Endothelial cell of umbilical vein (primary cell): ENCODE measurements around the gene DET1. TPM values are rescaled to one million over a fixed set of nuclear protein-coding genes. Genes with fewer than 3 reads are reported as not detected.
"Not testable (repeated sequence)": the region's sequence is repeated elsewhere in the genome, so short reads cannot be mapped to it uniquely, and the experiment has no call there.

Experiments used
- BruUV-seq: library from RNA; stranded (reverse); fragments of 400-500 nt; replicated peaks from 2 replicates; lab custom pipeline; 2021; lab: Mats Ljungman, UMichigan
- CTCF ChIA-PET: fragments of 300-600, 350-600 bp; sonication (Branson Sonifier 250); formaldehyde crosslinking; loops from one replicate; lab custom pipeline; 2021; ENCODE audit warnings: antibody characterized with exemption, inconsistent platforms; lab: Charles Lee
- POLR2A ChIA-PET: fragments of 300-600, 350-600 bp; sonication (Branson Sonifier 250); formaldehyde crosslinking; loops from one replicate; lab custom pipeline; 2021; ENCODE audit warnings: antibody characterized with exemption, inconsistent platforms; lab: Charles Lee
- DNase-seq: peaks from one replicate; pipeline ENCODE4 v3.0.0-alpha.2; 2011; ENCODE audit warnings: low read depth, low spot score
- FAIRE-seq: peaks from 2 replicates; lab custom pipeline; 2011; peaks lifted over from hg19 to GRCh38; lab: Jason Lieb, UNC
- H2AFZ ChIP-seq: 2 replicates; pipeline ENCODE4 v1.6.0; 2012; ENCODE audit warnings: low read depth, low read length, control low read depth, inconsistent platforms
- H3K27ac ChIP-seq: 2 replicates; pipeline ENCODE4 v1.5.1; 2011; ENCODE audit warnings: low read depth, mild to moderate bottlenecking, control low read depth, low read length, moderate library complexity; ENCODE audit not compliant: insufficient read depth
- H3K27me3 ChIP-seq, 2 experiments: 2 replicates each; pipeline versions ENCODE4 v1.6.0 to v1.6.1; 2011; ENCODE audit warnings: low read length in 2 of 2, mixed read lengths in 1 of 2; ENCODE audit not compliant: control insufficient read depth in 2 of 2, insufficient read depth in 2 of 2
- H3K36me3 ChIP-seq, 2 experiments: 2 replicates in 1 of 2; 3 replicates in 1 of 2; pipeline ENCODE4 v1.5.1; 2011; ENCODE audit warnings: low read length in 2 of 2, mild to moderate bottlenecking in 1 of 2, moderate library complexity in 1 of 2; ENCODE audit not compliant: control insufficient read depth in 2 of 2, insufficient read depth in 2 of 2; ENCODE audit errors: extremely low read depth in 1 of 2
- H3K4me1 ChIP-seq: 3 replicates; pipeline ENCODE4 v1.5.1; 2011; ENCODE audit warnings: mild to moderate bottlenecking, low read length; ENCODE audit not compliant: control insufficient read depth, insufficient read depth; ENCODE audit errors: extremely low read depth
- H3K4me2 ChIP-seq: 2 replicates; pipeline ENCODE4 v1.6.1; 2011; ENCODE audit warnings: low read length, control low read depth, mixed read lengths; ENCODE audit not compliant: insufficient read depth
- H3K4me3 ChIP-seq, 3 experiments: fragments of 200-600 bp in 1 of 3; sonication (generic), shearing (Covaris generic) in 1 of 3; replicated peaks in 1 of 3; 2 replicates each; pipeline ENCODE4 v1.5.1; 2011 to 2016; ENCODE audit warnings: control low read depth in 3 of 3, low read length in 3 of 3, mild to moderate bottlenecking in 2 of 3, inconsistent platforms in 1 of 3, low read depth in 1 of 3, moderate library complexity in 1 of 3; ENCODE audit not compliant: insufficient read depth in 1 of 3
- H3K79me2 ChIP-seq: 2 replicates; pipeline ENCODE4 v1.6.0; 2012; ENCODE audit warnings: low read length, inconsistent platforms; ENCODE audit not compliant: control insufficient read depth, insufficient read depth
- H3K9ac ChIP-seq: replicated peaks from 2 replicates; pipeline ENCODE3; 2011; ENCODE audit warnings: low read length, control low read depth; ENCODE audit not compliant: insufficient read depth; ENCODE audit errors: extremely low read depth
- H3K9me1 ChIP-seq: replicated peaks from 3 replicates; pipeline ENCODE4 v1.6.0; 2011; ENCODE audit warnings: mild to moderate bottlenecking, low read length; ENCODE audit not compliant: control insufficient read depth, insufficient read depth; ENCODE audit errors: extremely low read depth
- H3K9me3 ChIP-seq: replicated peaks from 2 replicates; pipeline ENCODE4 v1.5.1; 2012; ENCODE audit warnings: low read length, inconsistent platforms; ENCODE audit not compliant: control insufficient read depth, insufficient read depth
- H4K20me1 ChIP-seq: replicated peaks from 2 replicates; pipeline ENCODE3; 2011; ENCODE audit warnings: mild to moderate bottlenecking, low read length; ENCODE audit not compliant: control insufficient read depth, insufficient read depth; ENCODE audit errors: extremely low read depth
- CTCF ChIP-seq, 2 donors: IDR thresholded peaks; 1 replicate in 1 of 2; 2 replicates in 1 of 2; pipeline ENCODE4 v1.5.1; 2011; ENCODE audit warnings: low read length in 2 of 2, mild to moderate bottlenecking in 2 of 2, moderate library complexity in 2 of 2, control low read depth in 1 of 2, inconsistent platforms in 1 of 2, low read depth in 1 of 2; ENCODE audit not compliant: insufficient read depth in 1 of 2; ENCODE audit errors: extremely low read depth in 1 of 2
- EZH2 ChIP-seq: IDR thresholded peaks from 2 replicates; pipeline ENCODE4 v1.6.1; 2012; ENCODE audit warnings: borderline replicate concordance, low read depth, mild to moderate bottlenecking, moderate library complexity, low read length, inconsistent platforms; ENCODE audit not compliant: severe bottlenecking
- FOS ChIP-seq: IDR thresholded peaks from 2 replicates; pipeline ENCODE4 v1.6.1; 2011; ENCODE audit warnings: mild to moderate bottlenecking, low read length, moderate library complexity, borderline replicate concordance; ENCODE audit not compliant: insufficient read depth
- GATA2 ChIP-seq: IDR thresholded peaks from 2 replicates; pipeline ENCODE4 v1.7.0; 2011; ENCODE audit warnings: low read depth, mild to moderate bottlenecking, moderate library complexity, mixed read lengths, low read length; ENCODE audit not compliant: insufficient read length, insufficient read depth
- JUN ChIP-seq: IDR thresholded peaks from 2 replicates; pipeline ENCODE4 v1.6.1; 2011; ENCODE audit warnings: borderline replicate concordance, low read depth; ENCODE audit not compliant: insufficient read length, insufficient read depth
- MAX ChIP-seq: IDR thresholded peaks from 2 replicates; pipeline ENCODE4 v1.6.1; 2011; ENCODE audit not compliant: insufficient read depth, insufficient read length
- MYC ChIP-seq: IDR thresholded peaks from one replicate; pipeline ENCODE4 v1.6.1; 2011; ENCODE audit warnings: mild to moderate bottlenecking, low read depth, low read length
- POLR2A ChIP-seq: IDR thresholded peaks from 2 replicates; pipeline ENCODE4 v1.6.1; 2012; ENCODE audit warnings: low read depth, mild to moderate bottlenecking, control low read depth, low read length
- POLR2AphosphoS5 ChIP-seq: IDR thresholded peaks from 2 replicates; pipeline ENCODE4 v1.6.1; 2012; ENCODE audit warnings: low read depth, mild to moderate bottlenecking, control low read depth, low read length, moderate library complexity; ENCODE audit not compliant: insufficient read depth
- dilution Hi-C: fragments of 300-500 bp; cut with MboI; formaldehyde crosslinking; loops from one replicate; pipeline ENCODE4 v1.15.0; 2019; ENCODE audit warnings: low sequenced_read_pairs; ENCODE audit not compliant: extremely low pct_ligation_motif_present
- intact Hi-C: fragments of 100-400 bp; cut with micrococcal nuclease; formaldehyde crosslinking; loops from one replicate; pipeline ENCODE4 v1.10.0; 2022
- polyA plus RNA-seq, 4 experiments: library from polyadenylated mRNA; depleted of rRNA in 3 of 4; stranded (reverse) in 3 of 4; unstranded in 1 of 4; fragments of >200 nt; gene quantifications; 2 replicates each; pipeline versions ENCODE4 v1.2.1 to v1.2.3, GENCODE V29; 2011 to 2012; ENCODE audit warnings: missing spikeins in 1 of 4
- total RNA-seq: library from RNA; stranded (reverse); gene quantifications from 2 replicates; pipeline ENCODE4 v1.2.3, GENCODE V29; 2021

DET1 gene
- total and polyA plus RNA-seq, 2 donors (not counting 3 experiments of a cell fraction or from before 2014, with no cell fraction given) = 5.2 to 5.6 TPM

- BruUV-seq = no TSS peak
These were observed 17.2 kb upstream of the DET1 start for GRCh38 chr15:88563638-88564037.

DNA sequence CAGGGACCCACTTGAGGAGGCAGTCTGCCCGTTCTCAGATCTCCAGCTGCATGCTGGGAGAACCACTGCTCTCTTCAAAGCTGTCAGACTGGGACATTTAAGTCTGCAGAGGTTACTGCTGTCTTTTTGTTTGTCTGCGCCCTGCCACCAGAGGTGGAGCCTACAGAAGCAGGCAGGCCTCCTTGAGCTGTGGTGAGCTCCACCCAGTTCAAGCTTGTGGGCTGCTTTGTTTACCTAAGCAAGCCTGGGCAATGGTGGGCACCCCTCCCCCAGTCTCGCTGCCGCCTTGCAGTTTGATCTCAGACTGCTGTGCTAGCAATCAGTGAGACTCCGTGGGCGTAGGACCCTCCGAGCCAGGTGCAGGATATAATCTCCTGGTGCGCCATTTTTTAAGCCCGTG is 13.1 kb upstream of the DET1 start:
- dilution Hi-C loops, H3K4me1 ChIP-seq, H3K27ac ChIP-seq, H3K9ac ChIP-seq, H3K27me3 ChIP-seq, H3K4me3 ChIP-seq, H3K79me2 ChIP-seq, H4K20me1 ChIP-seq, POLR2A ChIA-PET, H3K36me3 ChIP-seq, BruUV-seq, DNase-seq, CTCF ChIA-PET, H3K4me2 ChIP-seq, H3K9me1 ChIP-seq, H2AFZ ChIP-seq, FAIRE-seq, H3K9me3 ChIP-seq, intact Hi-C loops: not testable (repeated sequence)

More at GRCh38 chr15:88563638-88564037, 17.2 kb upstream of the DET1 start:
- TF ChIP-seq POLR2A (no peak), FOS (no peak), JUN (no peak), POLR2AphosphoS5 (no peak), GATA2 (no peak), CTCF (IDR thresholded peaks at IDR 0.05; ENCODE audit: extremely low read depth in 1 of 2, insufficient read depth in 1 of 2, low read depth in 1 of 2, low read length in 2 of 2) (no peak), MAX (no peak), MYC (no peak), EZH2 (no peak)
- H3K9ac ChIP-seq = no peak overlapping the region
- H3K4me1 ChIP-seq = no peaks in the 10 kb centered on the region
- POLR2A ChIA-PET = no interaction called here
- dilution Hi-C loops = no loop called here
- no peak overlapping the region for H3K4me3 ChIP-seq
- H3K9me3 ChIP-seq = no peaks in the 10 kb centered on the region
- no peak overlapping the region for H3K4me2 ChIP-seq
- no peaks in the 10 kb centered on the region for H3K79me2 ChIP-seq
- intact Hi-C loops = no loop called here
- no peaks in the 10 kb centered on the region for H3K27me3 ChIP-seq
- no peak for FAIRE-seq
- no peak overlapping the region for H2AFZ ChIP-seq
- no peaks in the 10 kb centered on the region for H3K36me3 ChIP-seq
- no peaks in the 10 kb centered on the region for H3K9me1 ChIP-seq
- no peaks in the 10 kb centered on the region for H4K20me1 ChIP-seq
- CTCF ChIA-PET = interaction anchor here (1.0 kb wide), 1 partner anchor 24 kb away, joined by 3 read pairs; no protein-coding TSS in a partner anchor
- H3K27ac ChIP-seq = no peak overlapping the region
- no peak for DNase-seq

GRCh38 chr15:88558026-88558425 is 11.5 kb upstream of the DET1 start:
- intact Hi-C loops, BruUV-seq, POLR2A ChIA-PET, H3K36me3 ChIP-seq, H2AFZ ChIP-seq, DNase-seq, H3K4me1 ChIP-seq, FAIRE-seq, H3K4me3 ChIP-seq, H3K9ac ChIP-seq, H3K9me3 ChIP-seq, H3K9me1 ChIP-seq, H4K20me1 ChIP-seq, H3K27me3 ChIP-seq, dilution Hi-C loops, CTCF ChIA-PET, H3K27ac ChIP-seq, H3K79me2 ChIP-seq, H3K4me2 ChIP-seq: not testable (repeated sequence)
